ENCODE measurements around the gene COL4A4.

GRCh38 chr2:227146456-227146855 lies 17.5 kb downstream of the COL4A4 start:
- no peak for TF ChIP-seq CTCF (IDR thresholded peaks at IDR 0.05; ENCODE audit: insufficient read depth, low read length, poor library complexity, severe bottlenecking)
- no peak for TF ChIP-seq EZH2phosphoT487 (conservative IDR thresholded peaks at IDR 0.05; ENCODE audit: low read length)

All from SU-DHL-6 (cell line).